Hepatocyte (in vitro differentiated cells): ENCODE measurements around the gene NUPR1. TPM values are rescaled to one million over a fixed set of nuclear protein-coding genes. Genes with fewer than 3 reads are reported as not detected.

Source experiments
- DNase-seq: peaks from one replicate; pipeline ENCODE4 v3.0.0-alpha.2; 2016; ENCODE audit warnings: low spot score
- H2AFZ ChIP-seq: fragments of 200-600 bp; sonication (generic); 2 replicates; pipeline ENCODE4 v1.6.0; 2016; ENCODE audit warnings: antibody characterized with exemption, mild to moderate bottlenecking
- H3K27ac ChIP-seq: fragments of 200-600 bp; sonication (generic); 2 replicates; pipeline ENCODE4 v1.5.1; 2016; ENCODE audit warnings: mild to moderate bottlenecking
- H3K27me3 ChIP-seq: fragments of 200-600 bp; sonication (generic); 2 replicates; pipeline ENCODE4 v1.6.1; 2016
- H3K36me3 ChIP-seq: fragments of 200-600 bp; sonication (generic); replicated peaks from 2 replicates; pipeline ENCODE4 v1.5.1; 2016; ENCODE audit warnings: low read depth; ENCODE audit not compliant: insufficient read depth
- H3K4me1 ChIP-seq: fragments of 200-600 bp; sonication (generic); 2 replicates; pipeline ENCODE4 v1.5.1; 2016; ENCODE audit warnings: mild to moderate bottlenecking, moderate library complexity; ENCODE audit not compliant: insufficient read depth
- H3K4me2 ChIP-seq: fragments of 200-600 bp; sonication (generic); 2 replicates; pipeline ENCODE4 v1.6.0; 2016
- H3K4me3 ChIP-seq: fragments of 200-600 bp; sonication (generic); 2 replicates; pipeline ENCODE4 v1.5.1; 2016; ENCODE audit warnings: mild to moderate bottlenecking
- H3K79me2 ChIP-seq: fragments of 200-600 bp; sonication (generic); 2 replicates; pipeline ENCODE4 v1.6.0; 2017; ENCODE audit warnings: mild to moderate bottlenecking
- H3K9me2 ChIP-seq: fragments of 200-600 bp; sonication (generic); replicated peaks from 2 replicates; pipeline ENCODE4 v1.6.0; 2017; ENCODE audit warnings: mild to moderate bottlenecking; ENCODE audit not compliant: insufficient read depth
- H3K9me3 ChIP-seq: fragments of 200-600 bp; sonication (generic); 2 replicates; pipeline ENCODE4 v1.5.1; 2016; ENCODE audit warnings: low read depth, mild to moderate bottlenecking
- H4K20me1 ChIP-seq: fragments of 200-600 bp; sonication (generic); 2 replicates; pipeline ENCODE4 v1.6.0; 2016; ENCODE audit warnings: mild to moderate bottlenecking; ENCODE audit not compliant: insufficient read depth, poor library complexity, severe bottlenecking
- EZH2 ChIP-seq: fragments of 200-600 bp; sonication (generic); IDR thresholded peaks from 2 replicates; pipeline ENCODE4 v1.6.1; 2016; ENCODE audit warnings: antibody characterized with exemption, mild to moderate bottlenecking, borderline replicate concordance
- EZH2phosphoT487 ChIP-seq: fragments of 200-600 bp; sonication (generic); IDR thresholded peaks from one replicate; pipeline ENCODE4 v1.6.1; 2018; ENCODE audit warnings: antibody characterized with exemption, mild to moderate bottlenecking, low read depth, moderate library complexity; ENCODE audit not compliant: unreplicated experiment, severe bottlenecking
- WGBS: methylation state at CpG from one replicate; pipeline ENCODE4 v1.1.6; 2016; ENCODE audit warnings: low lambda C conversion rate; ENCODE audit errors: missing lambda C conversion rate; 5-methylcytosine and 5-hydroxymethylcytosine counted together
- polyA plus RNA-seq: library from polyadenylated mRNA; unstranded; fragments of >200 nt; fragmentation: Nextera tagmentation; extraction: Ambion mirVana; gene quantifications from 2 replicates; pipeline ENCODE4 v1.2.1, GENCODE V29; 2016
- total RNA-seq: library from RNA; depleted of rRNA; stranded (reverse); fragments of >200 nt; gene quantifications from 2 replicates; pipeline ENCODE4 v1.2.3, GENCODE V29; 2014
- TF ChIP-seq, protein P1 (sequence below): fragments of 200-600 bp; sonication (generic); IDR thresholded peaks from 2 replicates; pipeline ENCODE4 v1.5.1; 2016; ENCODE audit warnings: antibody characterized with exemption, mild to moderate bottlenecking; ENCODE audit not compliant: poor library complexity

Gene NUPR1
- total and polyA plus RNA-seq, 2 experiments from 2014 or later, result 18.0 to 130 TPM

GRCh38 chr16:28585674-28586073 lies 46.9 kb upstream of the NUPR1 start:
- Histone ChIP-seq H3K27ac (no peak overlapping the region), H2AFZ (no peak overlapping the region), H3K4me1 (no peaks in the 10 kb centered on the region), H3K36me3 (no peaks in the 10 kb centered on the region), H3K9me2 (no peaks in the 10 kb centered on the region), H3K9me3 (no peaks in the 10 kb centered on the region), H3K27me3 (no peaks in the 10 kb centered on the region), H3K4me2 (no peak overlapping the region), H3K4me3 (no peak overlapping the region), H3K79me2 (no peaks in the 10 kb centered on the region), H4K20me1 (no peaks in the 10 kb centered on the region)
- WGBS, result 91% methylated on average over 11 of the region's 11 CpGs
- no peak for TF ChIP-seq EZH2
- no peak for TF ChIP-seq EZH2phosphoT487
- TF ChIP-seq, protein P1, sequence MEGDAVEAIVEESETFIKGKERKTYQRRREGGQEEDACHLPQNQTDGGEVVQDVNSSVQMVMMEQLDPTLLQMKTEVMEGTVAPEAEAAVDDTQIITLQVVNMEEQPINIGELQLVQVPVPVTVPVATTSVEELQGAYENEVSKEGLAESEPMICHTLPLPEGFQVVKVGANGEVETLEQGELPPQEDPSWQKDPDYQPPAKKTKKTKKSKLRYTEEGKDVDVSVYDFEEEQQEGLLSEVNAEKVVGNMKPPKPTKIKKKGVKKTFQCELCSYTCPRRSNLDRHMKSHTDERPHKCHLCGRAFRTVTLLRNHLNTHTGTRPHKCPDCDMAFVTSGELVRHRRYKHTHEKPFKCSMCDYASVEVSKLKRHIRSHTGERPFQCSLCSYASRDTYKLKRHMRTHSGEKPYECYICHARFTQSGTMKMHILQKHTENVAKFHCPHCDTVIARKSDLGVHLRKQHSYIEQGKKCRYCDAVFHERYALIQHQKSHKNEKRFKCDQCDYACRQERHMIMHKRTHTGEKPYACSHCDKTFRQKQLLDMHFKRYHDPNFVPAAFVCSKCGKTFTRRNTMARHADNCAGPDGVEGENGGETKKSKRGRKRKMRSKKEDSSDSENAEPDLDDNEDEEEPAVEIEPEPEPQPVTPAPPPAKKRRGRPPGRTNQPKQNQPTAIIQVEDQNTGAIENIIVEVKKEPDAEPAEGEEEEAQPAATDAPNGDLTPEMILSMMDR, result no peak
- no peak for DNase-seq

- no peak overlapping the region for H3K4me3 ChIP-seq
- H3K4me1 ChIP-seq, result no peaks in the 10 kb centered on the region
- 92% methylated on average over 15 of the region's 15 CpGs for WGBS
Observed at GRCh38 chr16:28580726-28581315, 42.0 kb upstream of the NUPR1 start.

DNA sequence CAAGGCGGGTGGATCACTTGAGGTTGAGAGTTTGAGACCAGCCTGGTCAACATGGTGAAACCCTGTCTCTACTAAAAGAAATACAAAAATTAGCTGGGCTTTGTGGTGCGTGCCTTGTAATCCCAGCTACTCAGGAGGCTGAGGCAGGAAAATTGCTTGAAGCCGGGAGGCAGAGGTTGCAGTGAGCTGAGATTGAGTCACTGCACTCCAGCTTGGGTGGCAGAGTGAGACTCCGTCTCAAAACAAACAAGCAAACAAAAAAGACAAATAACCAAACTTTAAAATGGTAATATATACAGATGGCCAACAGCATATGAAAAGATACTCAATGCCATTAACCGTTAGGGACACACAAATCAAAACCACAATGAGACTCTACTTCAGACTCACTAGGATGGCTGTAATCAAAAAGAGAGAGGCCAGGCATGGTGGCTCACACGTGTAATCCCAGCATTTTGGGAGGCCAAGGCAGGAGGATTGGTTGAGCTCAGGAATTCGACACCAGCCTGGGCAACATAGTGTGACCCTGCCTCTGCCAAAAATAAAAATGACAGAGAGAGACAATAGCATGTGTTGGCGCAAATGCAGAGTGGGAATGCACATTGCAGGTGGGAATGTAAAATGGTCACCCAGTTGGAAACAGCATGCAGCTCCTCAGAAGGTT lies 36.8 kb upstream of the NUPR1 start:
- no peak overlapping the region for H3K27ac ChIP-seq

More at GRCh38 chr16:28580726-28581315, 42.0 kb upstream of the NUPR1 start:
- no peaks in the 10 kb centered on the region for H4K20me1 ChIP-seq
- H3K27me3 ChIP-seq, result no peaks in the 10 kb centered on the region
- no peak overlapping the region for H3K27ac ChIP-seq
- no peaks in the 10 kb centered on the region for H3K9me3 ChIP-seq
- H3K9me2 ChIP-seq, result no peaks in the 10 kb centered on the region
- H3K36me3 ChIP-seq, result no peaks in the 10 kb centered on the region
- TF ChIP-seq EZH2, result no peak
- TF ChIP-seq, protein P1, result no peak
- no peak for TF ChIP-seq EZH2phosphoT487
- H3K79me2 ChIP-seq, result no peaks in the 10 kb centered on the region
- no peak overlapping the region for H2AFZ ChIP-seq
- H3K4me2 ChIP-seq, result no peak overlapping the region
- no peak for DNase-seq

More for the DNA sequence above, 36.8 kb upstream of the NUPR1 start:
- no peak overlapping the region for H3K4me3 ChIP-seq
- no peaks in the 10 kb centered on the region for H3K9me3 ChIP-seq
- H3K4me2 ChIP-seq, result no peak overlapping the region
- no peak for TF ChIP-seq EZH2
- TF ChIP-seq, protein P1, result no peak
- no peak for TF ChIP-seq EZH2phosphoT487
- H3K27me3 ChIP-seq, result no peaks in the 10 kb centered on the region
- peaks cover 6% of the 10 kb centered on the region for H3K79me2 ChIP-seq
- no peaks in the 10 kb centered on the region for H3K9me2 ChIP-seq
- WGBS, result 92% methylated on average over 8 of the region's 8 CpGs
- no peaks in the 10 kb centered on the region for H3K36me3 ChIP-seq
- H3K4me1 ChIP-seq, result peaks cover 11% of the 10 kb centered on the region
- H4K20me1 ChIP-seq, result no peaks in the 10 kb centered on the region
- DNase-seq, result no peak
- H2AFZ ChIP-seq, result no peak overlapping the region
